WERI-Rb-1 (cell line): ENCODE data around the gene FBXL14.
"Not testable (repeated sequence)": the region's sequence is repeated elsewhere in the genome, so short reads cannot be mapped to it uniquely, and the experiment has no call there.

Source experiments
- DNase-seq: peaks from one replicate; pipeline ENCODE4 v3.0.0-alpha.2; 2020
- H3K27ac ChIP-seq: fragments of 250-450 bp; sonication (Bioruptor Pico); 2 replicates; pipeline ENCODE4 v1.5.1; 2020; ENCODE audit warnings: mild to moderate bottlenecking, moderate library complexity
- H3K27me3 ChIP-seq: fragments of 250-450 bp; sonication (Bioruptor Pico); 2 replicates; pipeline ENCODE4 v1.5.1; 2021; ENCODE audit warnings: mild to moderate bottlenecking, low read depth, moderate library complexity; ENCODE audit not compliant: insufficient read depth, severe bottlenecking
- H3K36me3 ChIP-seq: fragments of 250-450 bp; sonication (Bioruptor Pico); 2 replicates; pipeline ENCODE4 v1.5.1; 2020; ENCODE audit warnings: mild to moderate bottlenecking, moderate library complexity
- H3K4me3 ChIP-seq: 2 replicates; pipeline ENCODE4 v1.5.1; 2011; ENCODE audit warnings: low read depth, mild to moderate bottlenecking, control low read depth, low read length
- H3K9me3 ChIP-seq: fragments of 250-450 bp; sonication (Bioruptor Pico); 2 replicates; pipeline ENCODE4 v1.5.1; 2021; ENCODE audit warnings: mild to moderate bottlenecking, moderate library complexity; ENCODE audit not compliant: severe bottlenecking
- TF ChIP-seq, protein P1 (sequence below): IDR thresholded peaks from 2 replicates; pipeline ENCODE4 v1.5.1; 2011; ENCODE audit warnings: low read depth, mild to moderate bottlenecking, control low read depth, inconsistent platforms, low read length

Gene FBXL14

DNA sequence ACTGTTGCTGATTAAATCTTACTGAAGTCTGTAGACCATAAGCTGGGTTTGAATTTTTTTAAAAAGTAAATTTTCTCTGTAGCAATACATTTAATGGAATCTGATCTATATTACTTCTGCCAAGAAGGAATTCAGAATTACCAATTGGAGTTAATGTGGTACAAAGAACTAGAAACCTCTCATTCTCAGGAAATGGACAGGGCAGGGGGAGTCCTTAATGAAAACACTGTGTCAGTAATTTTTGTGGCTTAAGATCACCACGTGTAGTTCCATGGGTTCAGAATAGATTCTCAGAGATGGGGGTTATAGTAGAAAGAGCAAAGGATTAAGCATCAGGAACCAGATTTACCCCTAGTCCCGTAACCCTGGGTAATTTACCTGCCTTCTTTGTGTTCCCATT is 30.3 kb downstream of the FBXL14 start:
- H3K27ac ChIP-seq = no peak overlapping the region
- no peaks in the 10 kb centered on the region for H3K36me3 ChIP-seq
- no peak overlapping the region for H3K4me3 ChIP-seq
- TF ChIP-seq, protein P1, sequence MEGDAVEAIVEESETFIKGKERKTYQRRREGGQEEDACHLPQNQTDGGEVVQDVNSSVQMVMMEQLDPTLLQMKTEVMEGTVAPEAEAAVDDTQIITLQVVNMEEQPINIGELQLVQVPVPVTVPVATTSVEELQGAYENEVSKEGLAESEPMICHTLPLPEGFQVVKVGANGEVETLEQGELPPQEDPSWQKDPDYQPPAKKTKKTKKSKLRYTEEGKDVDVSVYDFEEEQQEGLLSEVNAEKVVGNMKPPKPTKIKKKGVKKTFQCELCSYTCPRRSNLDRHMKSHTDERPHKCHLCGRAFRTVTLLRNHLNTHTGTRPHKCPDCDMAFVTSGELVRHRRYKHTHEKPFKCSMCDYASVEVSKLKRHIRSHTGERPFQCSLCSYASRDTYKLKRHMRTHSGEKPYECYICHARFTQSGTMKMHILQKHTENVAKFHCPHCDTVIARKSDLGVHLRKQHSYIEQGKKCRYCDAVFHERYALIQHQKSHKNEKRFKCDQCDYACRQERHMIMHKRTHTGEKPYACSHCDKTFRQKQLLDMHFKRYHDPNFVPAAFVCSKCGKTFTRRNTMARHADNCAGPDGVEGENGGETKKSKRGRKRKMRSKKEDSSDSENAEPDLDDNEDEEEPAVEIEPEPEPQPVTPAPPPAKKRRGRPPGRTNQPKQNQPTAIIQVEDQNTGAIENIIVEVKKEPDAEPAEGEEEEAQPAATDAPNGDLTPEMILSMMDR = no peak
- no peaks in the 10 kb centered on the region for H3K27me3 ChIP-seq
- DNase-seq = no peak
- H3K9me3 ChIP-seq = no peaks in the 10 kb centered on the region

DNA sequence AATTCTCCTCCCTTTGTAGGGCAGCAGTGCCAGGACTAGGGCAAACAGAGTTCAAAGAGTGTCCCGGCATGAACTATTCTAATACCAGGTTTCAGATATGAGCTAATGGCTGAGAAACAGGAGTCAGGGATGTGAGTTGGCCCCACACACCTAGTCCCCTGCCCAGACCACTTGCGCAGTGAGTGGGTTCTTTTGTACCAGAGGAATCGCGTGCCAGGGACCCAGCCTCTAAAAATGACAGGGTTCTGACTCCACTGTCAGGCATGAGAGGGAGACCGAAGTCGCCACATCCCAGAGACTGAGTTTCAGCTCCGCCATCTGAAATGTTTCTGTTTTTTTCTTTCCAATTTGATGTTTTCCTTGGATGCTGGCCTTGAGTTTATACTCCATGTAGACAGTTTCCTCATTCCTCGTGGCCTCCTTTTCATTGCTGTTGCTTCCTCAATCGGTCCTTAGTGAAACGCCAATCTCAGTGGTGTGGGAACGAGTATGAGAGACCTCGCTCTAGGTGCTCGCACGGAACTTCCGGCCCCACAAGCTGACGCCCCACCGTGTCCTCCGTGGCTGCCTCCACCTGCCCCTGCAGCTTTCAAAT is 31.5 kb downstream of the FBXL14 start:
- no peaks in the 10 kb centered on the region for H3K36me3 ChIP-seq
- no peaks in the 10 kb centered on the region for H3K27me3 ChIP-seq
- TF ChIP-seq, protein P1 = no peak
- DNase-seq = no peak
- no peaks in the 10 kb centered on the region for H3K9me3 ChIP-seq
- no peak overlapping the region for H3K4me3 ChIP-seq
- no peak overlapping the region for H3K27ac ChIP-seq

DNA sequence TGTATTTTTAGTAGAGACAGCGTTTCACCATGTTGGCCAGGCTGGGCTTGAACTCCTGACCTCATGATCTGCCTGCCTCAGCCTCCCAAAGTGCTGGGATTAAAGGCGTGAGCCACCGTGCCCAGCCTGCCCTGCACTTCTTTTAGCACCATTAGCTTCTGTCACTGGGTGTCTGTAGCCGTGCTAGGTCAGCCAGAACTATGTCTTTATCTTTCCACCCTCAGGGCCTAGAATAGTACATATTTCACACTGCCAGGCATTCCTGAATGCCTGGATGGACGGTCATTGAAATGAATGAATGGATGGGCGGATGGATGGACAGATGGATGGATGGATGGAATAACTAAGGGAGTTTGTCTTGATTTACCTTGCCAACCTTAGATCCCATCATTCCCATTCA is 33.7 kb downstream of the FBXL14 start:
- Histone ChIP-seq H3K27me3 (no peaks in the 10 kb centered on the region), H3K36me3 (no peaks in the 10 kb centered on the region), H3K4me3 (no peak overlapping the region), H3K27ac (no peak overlapping the region), H3K9me3 (no peaks in the 10 kb centered on the region)
- no peak for DNase-seq
- TF ChIP-seq, protein P1 = no peak

DNA sequence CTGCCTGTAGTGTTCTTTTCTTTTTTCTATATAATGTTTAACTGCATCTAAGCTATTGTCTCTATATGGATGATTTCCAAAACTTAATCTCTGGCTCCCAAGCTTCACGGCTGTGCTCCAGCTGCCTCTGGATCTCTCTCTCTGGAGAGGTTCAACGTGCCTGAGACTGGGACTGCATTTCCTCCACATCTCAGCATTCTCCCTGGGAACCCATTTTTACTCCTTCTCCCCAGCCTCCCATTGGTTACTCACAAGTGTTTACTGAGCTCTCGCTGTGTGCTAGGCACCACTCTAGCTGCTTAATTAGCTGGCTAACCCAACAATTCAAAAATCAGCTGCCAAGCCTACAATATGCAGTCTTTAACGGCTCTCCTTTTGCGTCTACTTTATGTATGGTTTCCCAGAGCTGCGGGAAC is 34.7 kb downstream of the FBXL14 start:
- DNase-seq = no peak
- Histone ChIP-seq H3K9me3 (no peaks in the 10 kb centered on the region), H3K4me3 (no peak overlapping the region), H3K27me3 (no peaks in the 10 kb centered on the region), H3K27ac (no peak overlapping the region), H3K36me3 (no peaks in the 10 kb centered on the region)
- TF ChIP-seq, protein P1 = no peak

DNA sequence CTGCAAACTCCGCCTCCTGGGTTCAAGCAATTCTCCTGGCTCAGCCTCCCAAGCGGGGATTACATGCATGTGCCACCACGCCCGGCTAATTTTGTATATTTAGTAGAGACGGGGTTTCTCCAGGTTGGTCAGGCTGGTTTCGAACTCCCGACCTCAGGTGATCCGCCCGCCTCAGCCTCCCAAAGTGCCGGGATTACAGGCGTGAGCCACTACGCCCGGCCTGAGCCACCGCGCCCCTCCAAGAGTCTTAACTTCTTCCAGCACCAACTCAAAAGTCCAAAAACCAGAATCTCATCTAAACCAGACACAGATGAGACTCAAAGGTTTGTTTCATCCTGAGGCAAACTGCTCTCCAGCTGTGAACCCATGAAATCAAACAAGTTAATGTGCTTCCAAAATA is 36.3 kb downstream of the FBXL14 start:
- not testable (repeated sequence) for DNase-seq

DNA sequence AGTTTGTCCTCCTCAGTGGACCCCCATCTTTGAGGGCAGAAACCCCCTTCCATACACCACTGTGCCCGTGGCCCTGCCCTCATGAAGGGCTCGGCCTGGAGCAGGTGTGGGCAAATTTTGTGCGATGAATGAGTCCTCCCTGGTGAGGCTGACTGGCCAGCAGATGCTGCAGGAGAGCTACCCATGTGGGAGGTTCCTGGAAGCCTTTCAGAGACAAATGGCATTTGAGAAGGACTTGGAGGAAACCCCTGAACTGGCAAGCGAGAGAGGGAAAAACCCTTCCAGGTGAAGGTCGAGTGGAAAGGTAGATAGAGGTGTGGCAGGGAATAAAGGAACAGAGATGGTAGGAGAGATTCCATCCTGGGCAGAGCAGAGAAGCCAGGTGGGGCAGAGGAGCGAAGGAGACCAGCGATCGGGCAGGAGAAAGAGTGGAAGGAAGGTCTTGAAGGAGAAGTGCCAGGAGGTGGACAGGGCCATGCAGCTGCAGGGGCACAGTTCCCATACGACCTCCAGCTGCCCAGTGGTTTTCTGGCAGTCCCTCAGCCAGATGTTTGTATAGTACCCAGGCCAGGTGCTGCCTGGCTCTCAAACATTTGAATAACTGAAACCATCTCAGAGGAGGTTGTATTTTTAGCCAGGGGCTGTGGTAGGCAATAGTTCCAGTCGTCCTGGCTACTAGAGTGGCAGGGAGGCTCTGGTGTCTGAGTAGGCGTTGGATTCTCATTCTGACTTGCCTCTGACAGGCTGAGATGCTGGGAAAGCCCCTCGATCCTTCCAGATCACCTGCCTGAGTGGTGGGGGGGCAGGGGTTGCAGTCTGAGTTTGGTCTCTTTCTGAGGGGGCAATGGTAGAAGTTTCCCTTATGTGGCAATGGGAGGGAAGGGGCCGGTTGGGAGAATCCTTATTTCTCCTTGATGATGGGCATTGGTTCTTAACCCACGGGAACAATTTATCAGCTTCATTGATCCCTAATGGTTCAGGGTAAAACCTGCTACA is 40.1 kb downstream of the FBXL14 start:
- H3K4me3 ChIP-seq = no peak overlapping the region
- no peaks in the 10 kb centered on the region for H3K36me3 ChIP-seq
- TF ChIP-seq, protein P1 = no peak
- no peak overlapping the region for H3K27ac ChIP-seq
- DNase-seq = no peak
- no peaks in the 10 kb centered on the region for H3K27me3 ChIP-seq
- no peaks in the 10 kb centered on the region for H3K9me3 ChIP-seq

More for the DNA sequence above, 36.3 kb downstream of the FBXL14 start:
- not testable (repeated sequence) for H3K4me3 ChIP-seq, H3K36me3 ChIP-seq, H3K9me3 ChIP-seq, H3K27ac ChIP-seq, H3K27me3 ChIP-seq
